HPDE6-E6E7 (cell line): ENCODE measurements around the gene ARL4A.
"Not testable (repeated sequence)": the region's sequence is repeated elsewhere in the genome, so short reads cannot be mapped to it uniquely, and the experiment has no call there.

Experiments
- DNase-seq: peaks from one replicate; pipeline ENCODE4 v3.0.0; 2011; ENCODE audit warnings: missing footprints; ENCODE audit errors: extremely low spot score

ARL4A gene

DNA sequence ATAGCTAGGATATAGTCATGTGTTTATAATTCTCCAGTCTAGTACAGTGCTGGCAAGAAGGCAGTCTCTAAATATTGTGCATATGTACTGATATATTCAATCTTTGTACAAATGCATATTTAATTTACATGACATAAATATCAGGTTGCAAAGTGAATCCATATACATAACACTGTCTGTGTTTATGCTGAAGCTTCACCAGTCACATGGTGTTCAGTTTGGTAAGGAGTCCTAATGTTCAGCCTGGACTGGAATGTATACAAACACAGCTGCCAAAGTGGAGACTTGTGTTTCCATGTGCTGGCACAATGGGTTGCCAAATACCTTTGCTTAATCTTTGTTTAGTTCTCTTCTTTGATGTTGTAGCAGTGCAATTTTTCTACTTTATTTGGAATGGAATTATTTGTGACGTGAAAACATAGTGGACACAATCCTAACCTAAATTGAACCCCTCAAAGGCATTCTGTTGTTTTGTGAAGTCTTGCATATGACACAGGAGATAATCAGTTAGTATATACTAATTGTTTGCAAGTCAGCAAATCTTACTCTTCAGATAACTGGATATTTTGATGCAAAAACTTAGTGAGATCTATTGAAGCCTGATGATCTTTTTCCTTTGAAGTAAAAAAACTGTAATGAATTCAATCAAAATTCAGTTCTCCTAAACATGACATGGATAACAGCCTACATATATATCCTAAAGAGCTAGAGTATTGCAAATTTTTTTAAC lies 17.3 kb upstream of the ARL4A start:
- no peak for DNase-seq

DNA sequence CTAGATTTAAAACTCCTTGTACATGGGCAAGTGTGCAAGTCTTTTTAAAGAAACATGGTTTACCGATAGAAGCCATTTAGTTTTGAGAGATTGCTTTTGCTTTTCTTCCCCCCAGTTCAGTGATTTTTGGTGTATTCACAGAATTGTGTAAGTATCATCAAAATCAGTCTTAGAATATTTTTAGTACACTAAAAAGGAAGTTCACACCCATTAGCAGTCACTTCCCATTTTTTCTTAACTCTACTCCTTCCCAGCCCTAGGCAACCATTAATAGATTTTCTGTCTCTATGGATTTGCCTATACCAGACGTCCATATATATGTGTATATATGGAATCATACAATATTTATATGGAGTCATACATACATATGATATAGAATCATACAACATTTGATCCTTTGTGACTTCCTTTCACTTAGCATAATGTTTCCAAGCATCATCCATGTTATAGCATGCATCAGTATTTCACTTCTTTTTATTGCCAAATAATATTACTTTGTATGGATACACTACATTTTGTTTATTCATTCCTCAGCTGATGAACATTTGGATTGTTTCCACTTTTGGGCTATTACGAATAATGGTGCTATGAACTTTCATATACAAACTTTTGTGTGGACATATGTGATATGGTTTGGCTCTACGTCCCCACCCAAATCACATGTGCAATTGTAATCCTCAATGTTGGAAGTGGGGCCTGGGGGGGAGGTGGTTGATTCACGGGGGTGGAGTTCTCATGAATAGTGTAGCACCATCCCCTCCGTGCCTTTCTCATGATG lies 16.5 kb upstream of the ARL4A start:
- DNase-seq, result no peak

DNA sequence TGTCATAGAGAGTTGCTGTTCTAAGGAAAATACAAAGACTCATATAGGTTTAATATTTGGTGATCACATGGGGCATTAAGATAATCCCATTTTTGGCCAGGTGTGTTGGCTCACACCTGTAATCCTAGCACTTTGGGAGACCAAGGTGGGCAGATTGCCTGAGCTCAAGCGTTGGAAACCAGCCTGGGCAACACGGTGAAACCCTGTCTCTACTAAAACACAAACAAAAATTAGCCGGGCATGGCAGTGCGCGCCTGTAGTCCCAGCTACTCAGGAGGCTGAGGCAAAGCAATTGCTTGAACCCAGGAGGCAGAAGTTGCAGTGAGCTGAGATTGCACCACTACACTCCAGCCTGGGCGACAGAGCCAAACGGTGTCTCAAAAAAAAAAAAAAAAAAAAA lies 14.0 kb upstream of the ARL4A start:
- DNase-seq, result not testable (repeated sequence)

DNA sequence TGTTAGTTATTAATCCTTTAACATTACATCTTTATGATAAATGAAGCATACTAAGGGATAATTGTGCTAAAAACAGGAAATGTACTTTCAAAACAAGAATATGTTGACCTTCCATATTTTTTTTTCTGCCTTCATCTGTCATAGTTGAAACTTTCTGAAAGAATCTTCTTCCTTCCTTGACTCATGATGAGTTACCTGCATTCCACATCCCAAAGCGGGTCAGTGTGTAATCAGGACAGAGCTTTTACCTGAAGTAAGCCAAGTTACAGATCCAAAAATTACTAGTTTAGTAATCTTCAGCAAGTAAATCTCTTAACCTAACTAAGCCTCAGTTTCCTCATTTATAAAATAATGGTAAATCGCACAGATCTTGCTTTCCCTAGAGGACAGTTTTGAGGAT lies 13.4 kb upstream of the ARL4A start:
- DNase-seq, result peak; percentile 32

DNA sequence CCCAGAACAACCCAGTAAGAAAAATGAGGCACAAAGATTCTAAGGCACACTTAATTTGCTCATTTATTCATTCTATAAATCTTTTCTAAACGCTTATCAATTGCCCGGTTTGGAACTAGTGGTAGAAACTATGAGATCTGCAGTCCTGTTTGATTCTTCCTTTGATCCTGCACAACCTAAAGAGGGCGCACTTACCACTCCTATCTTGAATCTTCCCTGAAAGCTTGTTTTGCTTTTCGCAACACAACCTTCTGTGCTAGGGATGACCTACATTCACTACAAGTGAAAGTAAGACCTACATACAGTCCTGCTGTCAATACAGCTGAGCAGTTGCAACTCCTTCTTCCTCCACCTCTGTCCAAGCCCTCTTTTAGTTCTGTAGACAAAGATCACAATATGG lies 12.6 kb upstream of the ARL4A start:
- no peak for DNase-seq

DNA sequence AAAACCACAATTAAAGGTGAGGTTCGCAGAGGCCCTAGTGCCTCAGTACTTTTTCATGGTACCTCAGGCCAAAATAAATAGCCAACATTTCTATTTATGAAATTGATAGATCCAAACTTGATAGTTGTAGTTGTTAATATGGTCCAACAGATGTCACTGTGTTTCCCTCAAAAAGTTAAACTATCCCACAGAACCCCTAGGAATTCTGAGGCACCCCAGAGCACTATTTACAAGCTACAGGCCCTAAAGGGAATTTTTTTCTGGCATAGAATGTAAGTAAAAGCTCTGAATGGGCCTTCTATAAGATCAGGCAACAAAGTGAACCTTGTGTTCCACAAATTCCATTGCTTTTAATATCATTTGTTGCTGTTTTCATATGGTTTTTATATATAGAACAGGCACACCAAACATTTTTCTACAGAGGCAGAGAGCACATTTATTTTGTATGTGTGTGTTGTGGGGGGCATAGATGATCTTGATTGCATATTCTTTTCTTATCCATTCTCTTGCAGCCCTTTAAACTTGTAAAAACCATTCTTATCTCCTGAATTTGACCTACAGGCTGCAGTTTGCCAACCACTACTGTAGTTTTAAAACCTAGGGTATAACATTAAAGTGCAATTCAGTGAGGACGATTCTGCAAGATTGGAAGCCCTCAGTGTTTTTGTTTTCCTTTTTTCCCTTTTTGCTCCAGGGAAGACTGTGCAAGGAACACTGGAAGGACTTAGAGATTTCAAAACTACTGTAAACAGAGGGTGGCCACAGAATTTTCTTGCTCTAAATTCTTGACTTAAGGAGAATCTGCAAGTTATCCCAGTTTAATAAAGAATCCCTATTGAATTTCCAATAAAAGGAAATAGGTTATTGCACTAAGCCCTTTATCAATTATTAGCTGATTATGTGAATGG lies 3.5 kb upstream of the ARL4A start:
- no peak for DNase-seq

DNA sequence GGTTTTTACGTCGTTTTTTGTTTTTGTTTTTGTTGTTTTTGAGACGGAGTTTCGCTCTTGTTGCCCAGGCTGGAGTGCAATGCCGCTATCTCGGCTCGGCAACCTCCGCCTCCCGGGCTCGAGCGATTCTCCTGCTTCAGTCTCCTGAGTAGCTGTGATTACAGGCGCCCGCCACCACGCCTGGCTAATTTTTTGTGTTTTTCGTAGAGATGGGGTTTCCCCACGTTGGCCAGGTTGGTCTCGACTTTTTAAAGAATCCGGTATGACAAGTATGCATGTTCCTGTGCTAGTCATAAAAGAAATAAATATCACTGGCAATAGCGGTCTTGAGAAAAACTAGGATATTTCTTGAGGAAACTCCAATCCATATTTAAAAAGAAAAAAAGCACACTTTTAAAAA lies 2.7 kb upstream of the ARL4A start:
- DNase-seq, result no peak

DNA sequence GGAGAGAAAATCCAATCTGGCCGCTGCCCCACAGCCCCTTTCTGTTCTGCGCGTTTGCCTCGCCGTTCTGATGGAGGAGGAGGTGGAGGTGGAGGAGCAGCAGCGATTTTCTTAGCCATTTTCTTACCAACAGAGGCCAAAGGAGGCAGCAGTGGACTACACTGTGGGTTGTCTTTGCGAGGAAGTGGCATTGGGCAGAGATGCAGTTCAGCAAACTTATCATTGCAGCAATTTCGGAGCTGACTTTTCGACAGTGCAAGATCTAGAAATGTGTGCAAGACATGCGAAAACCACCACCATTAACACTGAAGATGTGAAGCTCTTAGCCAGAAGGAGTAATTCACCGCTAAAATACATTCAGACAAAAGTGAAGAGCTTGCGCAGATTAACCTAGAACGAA lies 1.9 kb upstream of the ARL4A start:
- DNase-seq, result no peak

DNA sequence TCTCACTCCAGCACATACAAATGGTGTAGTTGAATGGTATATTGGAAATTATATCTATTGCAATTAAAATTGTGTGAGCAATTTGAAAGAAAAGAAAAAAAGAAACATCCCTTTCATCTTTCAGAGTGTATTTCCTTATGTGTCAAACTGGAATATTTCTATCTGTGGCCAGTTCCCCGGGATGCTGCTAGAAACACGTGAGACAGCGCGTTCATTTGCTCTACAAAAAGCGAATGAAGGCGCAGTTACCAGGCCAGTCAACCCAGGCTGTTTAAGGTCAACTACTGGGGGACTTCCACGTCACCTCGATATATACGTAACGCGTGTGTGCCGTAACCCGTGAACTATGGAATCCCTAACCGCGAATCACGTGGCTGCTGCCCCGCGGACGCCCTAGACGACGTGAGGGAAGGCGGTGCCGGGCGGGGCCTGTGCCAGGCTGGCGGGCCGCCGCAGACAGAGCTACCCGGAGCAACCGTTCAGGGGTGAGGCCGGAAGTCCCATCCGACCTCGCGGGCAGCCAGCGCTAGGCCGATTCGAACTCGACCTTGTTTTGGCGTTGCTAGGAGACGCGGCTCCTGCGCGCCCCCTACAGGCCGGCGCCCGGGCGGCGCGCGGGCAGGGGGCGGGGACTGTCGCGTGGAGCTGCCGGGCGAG lies 1.1 kb upstream of the ARL4A start:
- peak; percentile 77 for DNase-seq

DNA sequence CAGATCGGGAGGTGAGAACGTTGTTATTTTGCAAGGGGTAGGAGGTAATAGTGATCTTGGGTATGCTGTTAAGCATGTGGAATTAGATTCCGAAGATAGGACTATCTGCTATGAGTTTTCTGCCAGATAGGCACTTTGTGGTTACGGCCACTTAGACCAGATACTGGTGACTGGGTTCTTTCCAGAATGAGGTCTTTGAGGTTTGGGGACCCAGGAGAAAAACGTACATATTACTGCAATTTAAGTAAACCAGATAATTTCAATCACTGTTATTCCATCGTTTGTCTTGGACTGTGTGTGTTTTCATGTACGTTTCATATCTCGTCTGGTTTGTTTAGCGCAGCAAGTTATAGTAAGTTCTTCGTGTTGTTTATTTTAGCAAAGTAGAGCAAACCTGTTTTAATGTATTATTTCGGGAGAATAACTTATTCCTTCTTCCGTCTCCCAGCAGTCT lies 312 bp downstream of the ARL4A start:
- no peak for DNase-seq

DNA sequence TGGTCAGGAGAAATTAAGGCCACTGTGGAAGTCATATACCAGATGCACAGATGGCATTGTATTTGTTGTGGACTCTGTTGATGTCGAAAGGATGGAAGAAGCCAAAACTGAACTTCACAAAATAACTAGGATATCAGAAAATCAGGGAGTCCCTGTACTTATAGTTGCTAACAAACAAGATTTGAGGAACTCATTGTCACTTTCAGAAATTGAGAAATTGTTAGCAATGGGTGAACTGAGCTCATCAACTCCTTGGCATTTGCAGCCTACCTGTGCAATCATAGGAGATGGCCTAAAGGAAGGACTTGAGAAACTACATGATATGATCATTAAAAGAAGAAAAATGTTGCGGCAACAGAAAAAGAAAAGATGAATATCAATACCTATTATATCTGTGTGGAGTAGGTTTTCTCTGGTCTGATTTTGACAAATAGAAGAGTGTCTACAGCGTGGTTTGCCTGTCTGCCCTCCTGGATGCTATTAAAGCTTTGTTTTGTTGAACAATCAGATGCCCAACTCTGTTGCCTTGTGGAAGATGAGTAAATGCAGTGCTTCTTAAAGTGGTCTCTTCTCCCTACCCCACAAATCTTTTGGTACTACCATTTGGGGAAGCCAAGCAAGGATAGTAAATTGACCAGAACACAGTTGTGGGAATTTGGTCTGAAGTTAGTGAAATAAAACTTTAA lies 1.2 kb downstream of the ARL4A start:
- not testable (repeated sequence) for DNase-seq

DNA sequence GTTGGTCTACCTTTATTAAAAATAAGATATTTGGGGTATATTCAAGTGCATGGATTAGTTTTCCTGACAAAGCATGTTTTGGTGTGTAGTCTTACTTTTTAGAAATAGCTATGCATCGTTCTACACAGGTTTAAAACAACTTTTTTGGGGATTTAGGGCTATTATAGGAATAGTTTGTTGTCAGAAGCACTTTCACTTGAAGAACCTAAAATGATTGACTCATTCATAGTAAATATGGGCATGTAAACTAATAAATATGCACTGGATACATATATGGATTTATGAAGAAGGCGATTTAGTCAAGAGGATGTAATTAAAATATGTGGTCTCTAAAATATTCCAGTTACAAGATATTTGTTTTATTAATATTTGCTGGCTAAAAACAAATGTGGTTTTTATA lies 2.0 kb downstream of the ARL4A start:
- no peak for DNase-seq

DNA sequence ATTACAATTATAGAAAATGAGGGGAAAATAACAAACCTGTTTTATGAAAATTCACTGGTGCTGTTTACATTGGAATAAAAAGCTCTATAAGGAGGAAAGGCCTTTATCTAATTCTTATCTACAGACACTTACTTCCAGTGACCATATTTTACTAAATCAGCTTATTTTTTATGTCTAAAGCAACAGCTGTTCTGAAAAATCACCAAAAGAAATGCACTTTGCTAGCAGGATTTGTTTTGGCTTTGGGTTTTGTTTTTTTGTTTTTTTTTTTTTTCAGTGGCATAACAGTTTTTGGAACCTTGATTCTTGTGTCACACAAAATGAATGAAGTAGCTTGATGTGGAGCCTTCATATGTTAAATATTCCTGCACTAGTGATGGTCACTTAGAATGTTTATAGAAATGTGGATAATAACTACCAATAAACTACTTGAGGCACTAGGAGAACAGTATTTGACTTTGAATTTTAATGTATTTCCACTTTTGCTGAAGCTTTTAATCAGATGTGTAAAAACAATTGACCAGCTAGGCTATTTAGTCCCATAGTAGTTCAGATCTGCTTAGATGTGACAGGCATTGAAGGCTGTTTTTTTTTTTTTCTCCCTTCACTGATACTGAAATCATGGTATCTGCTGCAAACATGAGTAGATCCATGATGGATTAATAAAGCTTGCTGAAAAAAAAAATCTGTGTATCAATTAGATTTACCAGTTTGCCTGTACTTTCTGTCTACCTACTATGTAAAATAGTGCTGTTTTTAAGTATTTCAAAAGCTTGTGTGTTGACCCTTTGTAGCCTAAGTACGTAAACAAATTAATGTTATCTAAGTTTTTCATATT lies 2.8 kb downstream of the ARL4A start:
- DNase-seq, result no peak

DNA sequence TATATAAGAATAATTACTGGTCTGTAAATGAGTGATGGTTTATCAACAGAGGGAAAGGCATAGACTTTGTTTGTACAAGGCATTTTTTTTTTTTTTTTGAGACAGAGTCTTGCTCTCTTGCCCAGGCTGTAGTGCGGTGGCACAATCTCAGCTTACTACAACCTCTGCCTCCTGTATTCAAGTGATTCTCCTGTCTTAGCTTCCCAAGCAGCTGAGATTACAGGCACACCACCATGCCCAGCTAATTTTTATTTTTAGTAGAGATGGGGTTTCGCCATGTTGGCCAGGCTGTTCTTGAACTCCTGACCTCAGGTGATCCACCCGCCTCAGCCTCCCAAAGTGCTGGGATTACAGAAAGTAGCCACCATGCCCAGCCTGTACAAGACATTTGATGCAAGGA lies 4.0 kb downstream of the ARL4A start:
- DNase-seq, result not testable (repeated sequence)

DNA sequence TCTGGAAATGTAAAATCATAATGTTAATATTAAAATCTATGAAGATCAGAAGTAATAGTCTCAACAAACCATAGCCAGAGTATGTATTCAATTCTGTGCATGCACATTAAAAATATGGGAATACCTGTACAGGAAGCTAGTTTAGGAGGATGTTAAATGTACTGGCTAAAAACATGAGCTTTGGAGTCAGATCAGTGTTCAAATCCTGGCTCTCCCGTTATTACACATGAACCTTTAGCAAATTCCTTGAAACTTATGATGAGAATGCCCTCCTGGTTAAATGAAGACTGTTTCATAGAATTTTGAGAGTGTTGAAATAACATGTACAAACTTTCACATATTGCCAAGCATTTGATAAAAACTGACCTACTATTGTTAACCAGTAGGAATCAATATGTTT lies 4.6 kb downstream of the ARL4A start:
- DNase-seq, result no peak

DNA sequence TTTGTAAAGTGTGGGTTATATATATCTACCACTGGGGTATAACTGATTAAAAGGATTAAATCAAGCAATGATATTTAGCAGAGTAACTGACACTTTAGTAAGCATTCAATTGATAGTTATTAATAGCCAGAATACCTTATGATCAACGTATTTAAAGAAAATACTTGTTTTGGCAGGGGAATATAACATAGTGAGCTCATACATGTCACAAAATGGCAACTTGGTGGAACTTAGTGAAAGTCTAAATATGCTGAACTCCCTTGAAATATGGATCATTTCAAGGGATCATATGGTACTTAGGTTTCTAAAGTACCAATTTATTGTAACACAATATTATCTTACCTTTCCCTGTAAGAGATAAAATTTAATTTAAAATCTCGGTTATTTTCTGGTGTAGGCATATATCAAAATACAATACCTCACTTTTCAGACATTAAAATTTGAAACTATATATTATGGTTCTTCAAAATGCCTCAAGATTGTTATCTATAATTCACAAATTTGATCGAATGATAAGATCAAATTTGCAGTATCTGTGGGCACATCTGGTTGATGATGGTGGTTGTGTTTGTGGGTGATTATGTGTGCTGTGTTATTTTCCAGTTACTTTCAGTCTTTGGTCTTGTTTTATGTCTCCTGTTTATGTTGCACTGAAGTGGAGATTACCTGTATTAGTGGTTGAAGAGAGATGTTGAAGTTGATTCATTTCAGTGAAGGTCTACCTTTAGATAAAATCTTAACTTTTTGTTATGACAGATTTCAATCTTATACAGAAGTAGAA lies 5.2 kb downstream of the ARL4A start:
- DNase-seq, result no peak

DNA sequence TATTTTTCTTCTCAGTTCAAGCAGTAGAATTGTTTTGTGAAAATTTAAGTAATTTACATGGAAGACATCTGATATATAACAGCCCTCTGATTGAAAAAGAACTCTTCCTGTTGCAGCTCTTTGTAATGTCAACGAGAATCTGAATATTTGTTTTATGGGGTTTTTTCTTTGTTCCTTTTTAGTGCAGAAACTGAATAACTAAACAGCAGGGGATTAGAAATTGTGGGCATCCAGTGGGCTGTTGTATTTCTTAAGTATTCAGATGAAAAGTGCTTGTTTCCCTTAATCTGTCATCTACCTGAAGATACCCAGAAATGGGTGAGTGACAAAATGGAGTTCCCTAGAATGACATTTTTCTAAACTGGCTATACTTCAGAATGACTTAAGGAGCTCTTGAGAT lies 7.4 kb downstream of the ARL4A start:
- DNase-seq, result no peak

DNA sequence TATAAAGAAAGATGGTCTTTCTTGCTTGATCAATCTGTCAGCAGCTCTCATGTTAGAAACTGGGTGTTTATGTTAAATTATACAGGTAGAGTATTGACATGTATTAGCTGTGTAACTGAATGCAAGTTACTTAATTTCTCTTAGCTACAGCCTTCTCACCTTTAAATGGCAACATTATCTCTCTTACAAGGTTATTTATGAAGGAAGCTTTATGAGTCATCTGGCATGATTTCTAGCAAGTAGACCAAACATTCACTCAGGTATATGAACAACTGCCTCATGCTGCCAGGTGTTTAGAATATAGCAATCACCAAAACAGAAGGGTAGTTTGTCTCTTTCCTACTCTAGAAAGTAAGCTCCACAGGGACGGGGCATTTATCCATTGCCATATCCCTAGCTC lies 8.5 kb downstream of the ARL4A start:
- no peak for DNase-seq

DNA sequence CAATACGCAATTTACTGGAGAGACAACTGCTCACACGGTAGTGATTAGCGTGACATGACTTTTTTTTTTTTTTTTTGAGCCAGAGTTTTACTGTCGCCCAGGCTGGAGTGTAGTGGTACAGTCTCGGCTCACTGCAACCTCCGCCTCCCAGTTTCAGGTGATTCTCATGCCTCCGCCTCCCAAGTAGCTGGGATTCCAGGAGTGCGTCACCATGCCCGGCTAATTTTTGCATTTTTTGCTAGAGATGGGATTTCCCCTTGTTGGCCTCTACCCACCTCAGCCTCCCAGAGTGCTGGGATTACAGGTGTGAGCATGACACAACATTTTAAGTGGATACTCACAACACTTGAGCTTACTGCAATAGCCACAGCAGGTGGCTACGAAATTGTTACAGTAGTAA lies 11.9 kb downstream of the ARL4A start:
- no peak for DNase-seq
